ENCODE results near the gene GATA5.

GATA5 gene

DNA sequence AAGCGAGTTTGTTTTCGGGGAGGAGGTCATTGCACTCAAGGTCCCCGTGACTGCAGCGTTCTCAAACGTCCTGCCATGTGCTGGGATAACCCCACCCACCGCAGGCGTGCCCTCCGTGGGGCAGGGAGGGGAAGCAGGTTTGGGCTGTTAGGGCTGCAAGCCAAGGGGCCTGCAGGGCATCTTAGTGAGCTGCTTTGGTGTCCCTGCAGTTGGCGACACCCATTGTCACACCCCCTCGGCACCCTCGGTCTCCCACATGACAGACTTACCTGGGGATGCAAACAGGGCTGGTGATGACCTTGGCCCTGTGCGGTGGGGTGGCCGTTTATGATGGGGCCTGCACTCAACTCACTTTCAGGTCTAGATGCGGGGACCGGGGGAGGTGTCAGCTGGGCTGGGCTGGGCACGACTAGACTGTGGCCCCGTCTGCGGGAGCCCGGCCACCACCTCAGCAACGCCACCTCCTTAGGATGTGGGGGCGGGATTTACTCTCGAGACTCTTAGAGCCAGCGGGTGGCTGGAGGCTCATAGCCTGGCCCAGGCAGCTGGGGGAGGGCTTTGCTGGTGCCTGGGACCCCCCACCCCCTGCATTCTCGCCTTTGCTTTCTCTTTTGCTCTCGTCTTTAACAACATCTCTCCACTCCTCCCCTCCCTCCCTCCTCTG, 6.5 kb upstream of the GATA5 start:
- no peak for DNase-seq (ENCODE audit: extremely low read depth, low read depth)
- TF ChIP-seq CTCF (IDR thresholded peaks at IDR 0.05; ENCODE audit: low read depth, low read length): no peak

DNA sequence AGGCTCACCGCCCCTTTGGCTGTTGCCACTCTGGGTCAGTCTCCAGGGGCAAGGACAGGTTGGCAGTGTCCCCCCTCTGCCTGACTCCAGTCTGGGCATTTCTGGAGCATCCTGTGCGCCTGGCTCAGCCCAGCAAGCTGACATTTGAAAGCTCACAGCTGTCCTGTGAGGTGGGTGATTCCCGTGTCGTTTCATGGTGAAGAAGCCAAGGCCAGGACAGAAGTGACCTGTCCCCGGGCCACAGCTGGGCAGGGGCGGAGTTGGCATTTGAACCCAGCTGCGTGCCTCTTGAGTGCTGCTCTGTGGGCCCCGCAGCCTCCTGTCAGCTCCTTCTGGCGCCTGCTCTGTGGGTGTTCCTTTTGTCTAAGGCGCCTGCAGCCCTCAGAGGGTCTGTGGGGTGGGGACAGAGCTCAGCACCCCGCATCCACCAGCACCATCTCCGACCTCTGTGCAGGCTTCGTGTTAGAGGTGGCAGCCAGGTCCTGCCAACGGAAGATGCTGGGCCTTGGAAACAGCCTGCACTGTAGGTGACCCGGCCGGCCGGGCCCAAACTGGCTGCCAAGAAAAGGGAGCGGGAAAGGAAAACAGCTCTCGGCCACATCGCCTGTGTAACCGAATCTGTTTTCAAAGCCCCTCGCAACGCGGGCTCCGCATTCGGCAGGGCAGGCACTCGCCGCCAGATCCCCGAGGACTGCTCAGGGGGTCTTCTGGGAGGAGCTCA, 5.8 kb upstream of the GATA5 start:
- DNase-seq (ENCODE audit: extremely low read depth, low read depth): no peak
- no peak for TF ChIP-seq CTCF (IDR thresholded peaks at IDR 0.05; ENCODE audit: low read depth, low read length)

- no peak for TF ChIP-seq CTCF (IDR thresholded peaks at IDR 0.05; ENCODE audit: low read depth, low read length)
- no peak for DNase-seq (ENCODE audit: extremely low read depth, low read depth)
These were observed 4.5 kb upstream of the GATA5 start for GRCh38 chr20:62480318-62480717.

DNA sequence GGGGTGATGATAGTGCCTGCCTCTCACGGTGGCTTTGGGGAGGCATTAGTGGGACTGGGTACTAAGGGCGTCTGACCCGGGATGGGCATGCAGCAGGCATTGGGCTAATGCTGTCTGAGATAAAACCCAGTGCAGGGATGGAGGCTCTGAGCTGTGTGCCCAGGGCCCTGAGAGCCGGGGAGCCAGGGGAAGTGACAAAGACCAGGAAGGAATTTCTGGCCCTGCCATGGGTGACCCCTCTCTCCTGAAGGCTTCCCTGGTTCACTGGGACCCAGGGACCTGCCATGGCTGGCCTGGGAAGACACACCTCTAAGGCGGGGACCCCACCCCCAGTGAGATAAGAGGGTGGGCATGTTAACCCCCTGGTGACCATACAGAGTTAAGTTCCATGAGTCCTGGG, 3.9 kb upstream of the GATA5 start:
- TF ChIP-seq CTCF (IDR thresholded peaks at IDR 0.05; ENCODE audit: low read depth, low read length): no peak
- DNase-seq (ENCODE audit: extremely low read depth, low read depth): no peak

- no peak for TF ChIP-seq CTCF (IDR thresholded peaks at IDR 0.05; ENCODE audit: low read depth, low read length)
- DNase-seq (ENCODE audit: extremely low read depth, low read depth): no peak
These were observed 3.4 kb upstream of the GATA5 start for GRCh38 chr20:62479156-62479555.

GRCh38 chr20:62477669-62478455, 2.1 kb upstream of the GATA5 start:
- DNase-seq (ENCODE audit: extremely low read depth, low read depth): no peak
- TF ChIP-seq CTCF (IDR thresholded peaks at IDR 0.05; ENCODE audit: low read depth, low read length): no peak

Data from AG09319 (cell line).